Measurements from ENCODE around the gene IRF2BP2. TPM values are rescaled to one million over a fixed set of nuclear protein-coding genes. Genes with fewer than 3 reads are reported as not detected.

IRF2BP2 gene
- total and polyA plus RNA-seq, 4 donors, result 49.3 to 197 (median 110) TPM

DNA sequence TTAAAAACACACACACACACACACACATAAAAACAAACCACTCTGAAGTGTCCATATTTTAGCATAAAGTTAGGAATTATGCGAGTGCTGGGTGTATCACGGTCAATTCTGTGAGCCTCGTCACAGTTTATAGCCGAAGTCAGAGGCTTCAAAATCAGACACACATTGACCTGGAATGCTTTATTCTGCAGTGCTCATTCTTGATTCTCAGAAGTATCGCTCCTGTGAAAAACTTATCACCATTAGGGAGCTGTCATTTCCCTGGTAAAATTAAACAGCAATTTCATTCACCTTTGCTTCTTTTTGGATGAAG, 8.7 kb upstream of the IRF2BP2 start:
- DNase-seq (no peak), ATAC-seq (ENCODE audit: insufficient read depth, low FRiP score) (no peak)
- Histone ChIP-seq H3K4me3 (no peak overlapping the region), H3K9me3 (ENCODE audit: control insufficient read depth in 4 of 4, insufficient read depth in 3 of 4, low read length in 3 of 4) (no peaks in the 10 kb centered on the region), H3K9ac (ENCODE audit: insufficient read depth in 1 of 2, low read length in 2 of 2) (peak overlapping the region in 1 of 2 donors; percentile 53), H3K4me1 (ENCODE audit: control insufficient read depth in 5 of 5, insufficient read depth in 5 of 5, low read length in 5 of 5) (peaks cover 4 to 48% (median 28%) of the 10 kb centered on the region in 5 donors), H3K27me3 (ENCODE audit: control insufficient read depth in 3 of 3, insufficient read depth in 3 of 3, low read length in 2 of 3) (no peaks in the 10 kb centered on the region), H3K36me3 (ENCODE audit: control insufficient read depth in 4 of 4, insufficient read depth in 4 of 4, low read length in 4 of 4) (no peaks in the 10 kb centered on the region), H3K27ac (ENCODE audit: low read depth in 1 of 2, low read length in 1 of 2) (no peak overlapping the region)
- 61 to 84% methylated on average over 5 of the region's 5 CpGs for WGBS, 2 donors
- TF ChIP-seq, protein P1, sequence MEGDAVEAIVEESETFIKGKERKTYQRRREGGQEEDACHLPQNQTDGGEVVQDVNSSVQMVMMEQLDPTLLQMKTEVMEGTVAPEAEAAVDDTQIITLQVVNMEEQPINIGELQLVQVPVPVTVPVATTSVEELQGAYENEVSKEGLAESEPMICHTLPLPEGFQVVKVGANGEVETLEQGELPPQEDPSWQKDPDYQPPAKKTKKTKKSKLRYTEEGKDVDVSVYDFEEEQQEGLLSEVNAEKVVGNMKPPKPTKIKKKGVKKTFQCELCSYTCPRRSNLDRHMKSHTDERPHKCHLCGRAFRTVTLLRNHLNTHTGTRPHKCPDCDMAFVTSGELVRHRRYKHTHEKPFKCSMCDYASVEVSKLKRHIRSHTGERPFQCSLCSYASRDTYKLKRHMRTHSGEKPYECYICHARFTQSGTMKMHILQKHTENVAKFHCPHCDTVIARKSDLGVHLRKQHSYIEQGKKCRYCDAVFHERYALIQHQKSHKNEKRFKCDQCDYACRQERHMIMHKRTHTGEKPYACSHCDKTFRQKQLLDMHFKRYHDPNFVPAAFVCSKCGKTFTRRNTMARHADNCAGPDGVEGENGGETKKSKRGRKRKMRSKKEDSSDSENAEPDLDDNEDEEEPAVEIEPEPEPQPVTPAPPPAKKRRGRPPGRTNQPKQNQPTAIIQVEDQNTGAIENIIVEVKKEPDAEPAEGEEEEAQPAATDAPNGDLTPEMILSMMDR (IDR thresholded peaks at IDR 0.05; ENCODE audit: control extremely low read depth, extremely low read depth), result no peak

DNA sequence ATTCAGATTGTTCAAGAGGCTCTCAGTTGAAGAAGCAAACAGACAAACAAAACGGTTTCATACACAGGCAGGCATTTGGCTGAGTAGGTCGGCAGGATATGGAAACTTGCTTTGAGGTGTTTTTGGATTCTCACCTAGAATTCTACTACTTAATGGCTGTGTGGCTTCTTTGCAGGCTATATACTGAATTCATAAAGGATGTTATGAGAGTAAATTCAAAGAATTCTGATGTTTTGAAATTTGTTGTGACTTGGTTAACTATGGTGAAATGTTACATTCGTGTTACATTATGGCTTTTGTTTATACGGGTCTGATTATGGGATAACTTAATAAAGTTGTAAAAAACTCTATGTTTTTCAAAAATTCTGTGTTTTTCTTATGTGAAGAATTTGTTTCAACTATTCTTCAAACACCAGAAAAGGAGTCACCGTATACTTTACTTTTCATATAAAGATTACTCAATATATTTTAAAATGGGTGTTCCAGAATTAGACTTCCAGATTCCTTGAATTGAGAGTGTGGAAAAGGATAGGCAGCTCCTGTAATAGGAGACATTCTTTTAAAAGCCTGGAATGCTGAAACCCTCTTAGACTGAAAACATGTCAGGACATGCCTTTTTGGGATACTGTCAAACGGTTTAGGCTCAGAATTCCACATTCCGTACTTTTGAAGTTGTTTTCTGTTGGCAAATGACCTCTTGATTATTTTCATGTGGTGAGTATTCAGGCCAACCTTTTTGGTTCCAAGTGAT, 8.2 kb upstream of the IRF2BP2 start:
- H3K9me3 ChIP-seq (ENCODE audit: control insufficient read depth in 4 of 4, insufficient read depth in 3 of 4, low read length in 3 of 4), result no peaks in the 10 kb centered on the region
- H3K36me3 ChIP-seq (ENCODE audit: control insufficient read depth in 4 of 4, insufficient read depth in 4 of 4, low read length in 4 of 4), result no peaks in the 10 kb centered on the region
- no peak overlapping the region for H3K4me3 ChIP-seq
- no peaks in the 10 kb centered on the region for H3K27me3 ChIP-seq (ENCODE audit: control insufficient read depth in 3 of 3, insufficient read depth in 3 of 3, low read length in 2 of 3)
- 54 to 66% methylated on average over 7 of the region's 7 CpGs for WGBS, 2 donors
- no peak overlapping the region for H3K27ac ChIP-seq (ENCODE audit: low read depth in 1 of 2, low read length in 1 of 2)
- peaks cover 5 to 52% (median 31%) of the 10 kb centered on the region in 5 donors for H3K4me1 ChIP-seq (ENCODE audit: control insufficient read depth in 5 of 5, insufficient read depth in 5 of 5, low read length in 5 of 5)
- H3K9ac ChIP-seq (ENCODE audit: insufficient read depth in 1 of 2, low read length in 2 of 2), result peak overlapping the region in 1 of 2 donors; percentile 38
- DNase-seq (peak in 2 of 3 donors; percentile 61 to 62), ATAC-seq (ENCODE audit: insufficient read depth, low FRiP score) (no peak)
- TF ChIP-seq, protein P1 (IDR thresholded peaks at IDR 0.05; ENCODE audit: control extremely low read depth, extremely low read depth), result no peak

DNA sequence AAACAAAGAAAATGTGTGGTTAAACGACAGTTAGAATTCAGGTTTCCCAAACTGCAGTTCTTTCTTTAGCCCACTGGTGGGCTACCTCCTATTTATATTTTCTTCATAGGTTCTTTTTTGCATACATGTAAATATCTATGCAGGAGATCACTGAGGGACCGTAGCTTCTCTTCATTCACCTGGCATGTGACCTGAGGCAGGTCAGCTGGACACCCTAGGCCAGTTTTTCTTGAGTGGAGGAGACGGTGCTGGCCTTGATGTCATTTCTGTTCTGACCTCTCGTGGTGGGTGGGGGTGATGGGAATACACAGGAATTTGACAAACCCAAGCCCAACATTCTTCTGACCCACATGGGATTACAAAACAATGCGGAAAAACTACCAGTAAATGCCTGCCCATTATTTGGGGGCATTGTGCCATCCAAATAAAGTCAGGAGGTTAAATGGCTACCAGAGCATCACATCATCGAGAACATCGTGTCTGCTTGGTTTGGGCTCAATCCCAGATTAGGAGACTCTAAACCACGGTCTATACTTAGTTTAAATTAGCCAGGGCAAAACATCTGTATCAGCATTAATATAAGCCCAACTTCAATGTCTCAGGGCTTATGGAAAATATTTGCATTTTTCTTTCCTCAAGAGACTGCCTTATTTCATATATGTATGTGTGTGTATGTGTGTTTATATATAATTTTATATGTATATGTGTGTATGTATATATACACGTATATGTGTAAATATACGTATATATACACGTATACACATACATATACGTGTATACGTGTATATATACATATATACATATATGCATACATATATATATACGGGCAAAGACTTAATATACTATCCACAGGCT, 7.4 kb upstream of the IRF2BP2 start:
- no peaks in the 10 kb centered on the region for H3K36me3 ChIP-seq (ENCODE audit: control insufficient read depth in 4 of 4, insufficient read depth in 4 of 4, low read length in 4 of 4)
- H3K4me3 ChIP-seq, result no peak overlapping the region
- H3K9ac ChIP-seq (ENCODE audit: insufficient read depth in 1 of 2, low read length in 2 of 2), result no peak overlapping the region
- no peaks in the 10 kb centered on the region for H3K9me3 ChIP-seq (ENCODE audit: control insufficient read depth in 4 of 4, insufficient read depth in 3 of 4, low read length in 3 of 4)
- WGBS, 2 donors, result 76 to 81% methylated on average over 14 of the region's 14 CpGs
- H3K27ac ChIP-seq (ENCODE audit: low read depth in 1 of 2, low read length in 1 of 2), result peak overlapping the region in 1 of 2 donors; percentile 28
- peaks cover 5 to 60% (median 36%) of the 10 kb centered on the region in 5 donors for H3K4me1 ChIP-seq (ENCODE audit: control insufficient read depth in 5 of 5, insufficient read depth in 5 of 5, low read length in 5 of 5)
- TF ChIP-seq, protein P1 (IDR thresholded peaks at IDR 0.05; ENCODE audit: control extremely low read depth, extremely low read depth), result no peak
- no peaks in the 10 kb centered on the region for H3K27me3 ChIP-seq (ENCODE audit: control insufficient read depth in 3 of 3, insufficient read depth in 3 of 3, low read length in 2 of 3)
- ATAC-seq (ENCODE audit: insufficient read depth, low FRiP score), result no peak
- DNase-seq, result peak in 2 of 3 donors; percentile 33 to 47
